Ectodermal cell (in vitro differentiated cells): ENCODE results near the gene CAND2.
"Not testable (repeated sequence)": the region's sequence is repeated elsewhere in the genome, so short reads cannot be mapped to it uniquely, and the experiment has no call there.

Experiments used
- H3K27ac ChIP-seq: 2 replicates; pipeline ENCODE4 v1.7.0; 2013; ENCODE audit warnings: mild to moderate bottlenecking, low read depth, low read length; ENCODE audit not compliant: insufficient read depth, poor library complexity, severe bottlenecking
- H3K27me3 ChIP-seq: 2 replicates; pipeline ENCODE4 v1.7.0; 2013; ENCODE audit warnings: mild to moderate bottlenecking, low read length; ENCODE audit not compliant: insufficient read depth, control insufficient read depth, poor library complexity, severe bottlenecking
- H3K36me3 ChIP-seq: one replicate; pipeline ENCODE4 v1.7.0; 2013; ENCODE audit warnings: low read length; ENCODE audit not compliant: control insufficient read depth, insufficient read depth
- H3K4me1 ChIP-seq: one replicate; pipeline ENCODE4 v1.7.0; 2013; ENCODE audit warnings: low read length; ENCODE audit not compliant: control insufficient read depth, insufficient read depth
- H3K4me3 ChIP-seq: 2 replicates; pipeline ENCODE4 v1.7.0; 2013; ENCODE audit warnings: low read depth, low read length, control low read depth; ENCODE audit not compliant: insufficient read depth
- H3K9me3 ChIP-seq: 2 replicates; pipeline ENCODE4 v1.7.0; 2013; ENCODE audit warnings: mild to moderate bottlenecking, low read length, moderate library complexity; ENCODE audit not compliant: control insufficient read depth
- WGBS, 2 experiments: methylation state at CpG; one replicate each; pipeline ENCODE4 v1.1.7; 2013; ENCODE audit warnings: missing lambda C conversion rate in 2 of 2; 5-methylcytosine and 5-hydroxymethylcytosine counted together

CAND2 gene

DNA sequence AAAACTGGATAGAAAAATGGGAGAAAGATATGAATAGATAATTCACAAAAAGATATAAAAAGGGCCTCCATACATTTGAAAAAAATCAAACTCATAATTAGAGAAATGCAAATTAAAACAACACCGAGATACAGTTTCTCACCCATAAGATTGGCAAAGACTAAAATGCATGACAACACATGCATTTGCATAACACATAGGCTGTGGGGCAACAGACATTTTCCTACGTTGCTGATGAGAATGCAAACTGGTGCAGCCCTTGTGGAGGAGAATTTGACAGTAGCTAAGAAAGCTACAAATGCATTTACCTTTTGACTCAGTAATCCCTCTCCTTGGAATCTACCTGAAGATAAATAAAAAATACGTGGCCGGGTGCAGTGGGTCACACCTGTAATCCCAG, 11.4 kb upstream of the CAND2 start:
- Histone ChIP-seq H3K4me1 (no peaks in the 10 kb centered on the region), H3K9me3 (no peaks in the 10 kb centered on the region), H3K4me3 (no peak overlapping the region), H3K27ac (no peak overlapping the region), H3K27me3 (no peaks in the 10 kb centered on the region), H3K36me3 (no peaks in the 10 kb centered on the region)
- WGBS, 2 experiments, result 31 to 37% methylated on average over 4 of the region's 4 CpGs

DNA sequence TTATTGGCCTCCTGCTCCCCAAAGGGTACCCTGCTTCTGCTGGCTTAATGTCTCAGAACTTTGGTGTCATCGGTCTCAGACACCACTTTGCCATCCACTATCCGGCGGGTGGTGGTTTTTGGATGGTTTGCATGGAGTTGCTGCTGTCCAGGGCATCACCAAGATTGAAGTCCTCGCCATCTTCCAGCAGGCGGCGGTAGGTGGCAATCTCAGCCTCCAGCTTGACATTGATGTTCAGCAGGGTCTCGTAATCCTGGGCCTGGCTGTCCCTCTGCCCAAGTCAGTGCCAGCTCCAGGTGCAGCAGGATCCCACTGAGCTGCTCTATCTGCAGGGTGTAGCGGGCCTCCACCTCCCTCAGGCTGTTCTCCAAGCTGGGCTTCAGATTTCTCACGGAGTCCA, 9.1 kb upstream of the CAND2 start:
- 34 to 40% methylated on average over 9 of the region's 9 CpGs for WGBS, 2 experiments
- H3K27ac ChIP-seq, H3K4me1 ChIP-seq, H3K36me3 ChIP-seq, H3K9me3 ChIP-seq, H3K4me3 ChIP-seq, H3K27me3 ChIP-seq: not testable (repeated sequence)

- not testable (repeated sequence) for H3K4me3 ChIP-seq, H3K27ac ChIP-seq, H3K27me3 ChIP-seq, H3K4me1 ChIP-seq, H3K36me3 ChIP-seq, H3K9me3 ChIP-seq
- WGBS, 2 experiments, result 91 to 95% methylated on average over 23 of the region's 23 CpGs
These were observed 8.4 kb upstream of the CAND2 start for GRCh38 chr3:12787967-12788690.

GRCh38 chr3:12791430-12791829, 5.0 kb upstream of the CAND2 start:
- WGBS, 2 experiments, result 79 to 91% methylated on average over 1 of the region's 1 CpG
- Histone ChIP-seq H3K4me1 (no peaks in the 10 kb centered on the region), H3K9me3 (no peaks in the 10 kb centered on the region), H3K36me3 (no peaks in the 10 kb centered on the region), H3K27me3 (no peaks in the 10 kb centered on the region), H3K4me3 (no peak overlapping the region), H3K27ac (no peak overlapping the region)

- no peaks in the 10 kb centered on the region for H3K36me3 ChIP-seq
- H3K9me3 ChIP-seq, result no peaks in the 10 kb centered on the region
- H3K4me3 ChIP-seq, result no peak overlapping the region
- H3K27me3 ChIP-seq, result peaks cover 3% of the 10 kb centered on the region
- H3K27ac ChIP-seq, result no peak overlapping the region
- 86 to 89% methylated on average over 5 of the region's 5 CpGs for WGBS, 2 experiments
- H3K4me1 ChIP-seq, result no peaks in the 10 kb centered on the region
These were observed 2.8 kb upstream of the CAND2 start for GRCh38 chr3:12793701-12794100.

- peak overlapping the region; percentile 49 for H3K4me3 ChIP-seq
- H3K27me3 ChIP-seq, result peaks cover 3% of the 10 kb centered on the region
- H3K4me1 ChIP-seq, result no peaks in the 10 kb centered on the region
- WGBS, 2 experiments, result 27 to 33% methylated on average over 12 to 15 of the region's 17 CpGs
- H3K27ac ChIP-seq, result no peak overlapping the region
- H3K9me3 ChIP-seq, result no peaks in the 10 kb centered on the region
- no peaks in the 10 kb centered on the region for H3K36me3 ChIP-seq
These were observed 828 bp downstream of the CAND2 start for GRCh38 chr3:12797124-12797891.

DNA sequence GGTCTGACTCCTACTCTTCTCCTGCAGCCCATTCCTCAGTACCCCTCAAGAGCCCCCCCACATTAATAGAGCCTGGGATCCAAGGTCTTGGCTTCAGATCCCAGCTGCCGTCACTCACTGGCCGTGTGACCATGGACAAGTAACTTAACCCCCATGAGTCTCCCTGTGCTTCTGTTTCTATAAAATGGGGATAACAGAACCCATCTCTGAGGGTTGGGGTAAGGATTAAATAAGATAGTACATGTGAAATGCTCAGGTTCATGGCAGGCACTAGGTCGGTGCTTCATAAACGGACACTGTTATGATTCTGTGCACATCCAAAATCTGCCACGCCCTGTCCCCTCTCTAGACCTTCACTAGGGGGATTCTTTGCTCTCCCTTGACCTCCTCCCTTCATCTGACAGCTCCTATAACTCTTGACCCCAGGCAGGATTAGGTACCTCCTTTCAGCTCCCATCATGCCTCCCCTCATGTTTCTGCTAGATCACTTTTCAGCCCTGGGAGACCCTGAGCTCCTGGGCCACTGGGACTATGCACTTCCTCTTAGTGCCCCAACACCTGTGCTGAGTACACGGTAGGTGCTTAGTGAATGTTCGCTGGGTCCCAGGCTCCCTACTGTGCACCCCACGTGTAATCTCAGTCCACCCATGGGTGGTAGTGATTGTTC, 1.5 kb downstream of the CAND2 start:
- Histone ChIP-seq H3K9me3 (no peaks in the 10 kb centered on the region), H3K4me3 (no peak overlapping the region), H3K27ac (no peak overlapping the region), H3K27me3 (peaks cover 3% of the 10 kb centered on the region), H3K36me3 (no peaks in the 10 kb centered on the region), H3K4me1 (no peaks in the 10 kb centered on the region)
- 88 to 92% methylated on average over 8 of the region's 8 CpGs for WGBS, 2 experiments

GRCh38 chr3:12798559-12799179, 2.2 kb downstream of the CAND2 start:
- Histone ChIP-seq H3K27me3 (peaks cover 3% of the 10 kb centered on the region), H3K36me3 (no peaks in the 10 kb centered on the region), H3K9me3 (no peaks in the 10 kb centered on the region), H3K4me3 (no peak overlapping the region), H3K4me1 (no peaks in the 10 kb centered on the region), H3K27ac (no peak overlapping the region)
- WGBS, 2 experiments, result 90 to 91% methylated on average over 12 of the region's 12 CpGs

- Histone ChIP-seq H3K27ac (no peak overlapping the region), H3K4me1 (no peaks in the 10 kb centered on the region), H3K4me3 (no peak overlapping the region), H3K36me3 (no peaks in the 10 kb centered on the region), H3K27me3 (peaks cover 3% of the 10 kb centered on the region), H3K9me3 (no peaks in the 10 kb centered on the region)
- WGBS, 2 experiments, result 92% methylated on average over 7 of the region's 7 CpGs
These were observed 3.3 kb downstream of the CAND2 start for GRCh38 chr3:12799525-12800440.
